HG03469 (cell line): ENCODE results near the gene ZNF669.

Experiments used
- ATAC-seq: cut with Tn5 transposase; IDR thresholded peaks from one replicate; pipeline ENCODE4 v1.9.1; 2021; ENCODE audit warnings: mild to moderate bottlenecking, moderate library complexity, moderate number of reproducible peaks; ENCODE audit not compliant: unreplicated experiment

The ZNF669 gene

GRCh38 chr1:247111700-247112478 is 7.7 kb upstream of the ZNF669 start:
- ATAC-seq = no peak

- ATAC-seq = no peak
Observed at GRCh38 chr1:247111259-247111699, 7.1 kb upstream of the ZNF669 start.

- ATAC-seq = no peak
Observed at GRCh38 chr1:247110627-247111258, 6.6 kb upstream of the ZNF669 start.

GRCh38 chr1:247107694-247108093 is 3.5 kb upstream of the ZNF669 start:
- no peak for ATAC-seq

DNA sequence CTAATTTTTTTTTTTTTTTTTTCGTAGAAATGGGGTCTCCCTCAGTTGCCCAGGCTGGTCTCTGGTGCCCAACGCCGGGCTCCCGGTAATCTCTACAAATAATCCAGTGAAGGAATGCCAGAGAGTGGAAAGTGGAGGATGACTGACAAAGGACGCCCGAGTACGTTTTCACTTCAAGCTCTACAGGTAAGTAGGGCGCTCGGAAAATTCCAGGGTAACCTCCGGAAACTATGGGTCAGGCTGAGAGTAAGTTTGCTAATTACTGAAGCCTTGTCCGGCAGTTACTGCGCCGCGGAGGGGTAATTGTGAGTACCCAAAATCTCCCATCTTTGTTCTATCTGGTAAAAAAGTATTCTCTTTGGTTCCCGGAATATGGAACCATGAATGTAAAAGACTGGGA is 1.8 kb upstream of the ZNF669 start:
- ATAC-seq = no peak

DNA sequence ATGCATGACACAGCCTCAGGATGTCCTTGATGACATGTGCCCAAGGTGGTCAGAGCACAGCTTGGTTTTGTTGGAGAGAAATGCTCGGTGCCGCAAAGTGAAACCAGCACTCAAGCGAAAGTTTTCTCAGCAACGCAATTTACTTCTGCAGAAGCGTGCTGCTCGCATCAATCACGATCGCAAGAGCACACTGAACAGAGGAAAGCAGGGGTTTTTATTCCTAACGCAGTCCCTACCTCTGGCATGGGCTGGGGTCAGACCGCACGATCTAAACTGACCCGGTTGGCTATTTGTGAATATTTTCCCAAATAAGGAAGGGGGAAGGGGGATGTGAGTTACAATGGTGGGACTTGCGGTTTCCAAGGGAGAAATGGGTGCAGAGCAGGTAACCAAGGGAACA is 809 bp upstream of the ZNF669 start:
- ATAC-seq = no peak

DNA sequence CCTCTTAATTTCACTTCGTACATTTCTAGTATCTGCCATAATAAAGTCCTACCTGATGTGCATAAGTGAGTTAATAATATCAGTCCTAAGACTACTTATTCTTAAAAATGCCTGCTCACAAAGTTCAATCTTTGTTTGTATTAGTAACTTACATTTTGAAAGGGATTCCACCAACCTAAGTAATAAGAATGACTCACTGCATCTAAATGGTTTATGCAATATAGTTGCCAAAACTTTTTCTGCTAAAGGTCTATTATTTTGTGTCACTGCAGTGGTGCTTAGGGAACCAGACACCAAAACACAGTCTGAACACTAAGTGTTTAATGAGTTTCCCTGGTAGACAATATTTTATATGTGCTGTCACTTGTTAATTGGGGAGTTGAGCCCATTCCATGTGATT is 1.8 kb downstream of the ZNF669 start:
- ATAC-seq = no peak

- no peak for ATAC-seq
Observed at GRCh38 chr1:247100676-247101279, 3.4 kb downstream of the ZNF669 start.

DNA sequence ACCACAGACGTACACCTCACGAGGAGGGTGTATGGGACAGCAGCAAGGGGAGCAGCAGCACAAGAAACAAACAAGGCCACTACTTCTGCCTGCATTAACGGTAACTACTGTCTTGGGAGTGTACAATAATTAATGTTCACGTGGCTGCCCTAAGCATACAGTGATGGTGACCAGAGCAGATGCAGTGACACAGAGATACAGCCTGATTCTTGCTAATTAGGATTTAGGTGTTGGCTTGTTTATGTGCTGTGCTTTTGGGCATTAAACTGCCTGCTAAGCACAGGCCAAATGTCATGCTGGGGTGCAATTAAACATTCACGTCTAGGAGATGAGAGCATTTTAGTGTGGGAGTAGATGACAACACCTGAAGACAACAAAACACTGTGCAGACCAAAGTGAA is 7.2 kb downstream of the ZNF669 start:
- ATAC-seq = no peak

- ATAC-seq = no peak
Observed at GRCh38 chr1:247096544-247096943, 7.6 kb downstream of the ZNF669 start.

- ATAC-seq = no peak
Observed at GRCh38 chr1:247096112-247096511, 8.0 kb downstream of the ZNF669 start.

DNA sequence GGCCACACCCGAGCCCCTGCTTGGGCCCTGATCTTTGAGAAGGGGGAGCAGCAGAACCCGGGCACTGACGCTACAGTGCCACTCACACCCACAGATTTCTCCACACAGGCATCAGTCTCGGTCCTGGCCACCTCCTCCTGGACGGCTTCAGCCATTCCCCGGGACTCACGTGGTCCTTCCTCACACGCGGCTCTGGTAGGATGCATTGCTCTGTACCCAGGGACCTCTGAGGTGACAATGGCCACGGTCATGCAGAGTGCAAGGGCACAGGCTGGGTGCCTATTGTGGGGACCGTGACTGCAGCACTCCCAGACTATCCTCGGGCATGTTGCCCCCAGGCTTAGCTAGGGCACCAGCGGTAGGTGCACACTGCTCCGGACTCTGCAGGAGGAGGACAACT is 13.7 kb downstream of the ZNF669 start:
- no peak for ATAC-seq

DNA sequence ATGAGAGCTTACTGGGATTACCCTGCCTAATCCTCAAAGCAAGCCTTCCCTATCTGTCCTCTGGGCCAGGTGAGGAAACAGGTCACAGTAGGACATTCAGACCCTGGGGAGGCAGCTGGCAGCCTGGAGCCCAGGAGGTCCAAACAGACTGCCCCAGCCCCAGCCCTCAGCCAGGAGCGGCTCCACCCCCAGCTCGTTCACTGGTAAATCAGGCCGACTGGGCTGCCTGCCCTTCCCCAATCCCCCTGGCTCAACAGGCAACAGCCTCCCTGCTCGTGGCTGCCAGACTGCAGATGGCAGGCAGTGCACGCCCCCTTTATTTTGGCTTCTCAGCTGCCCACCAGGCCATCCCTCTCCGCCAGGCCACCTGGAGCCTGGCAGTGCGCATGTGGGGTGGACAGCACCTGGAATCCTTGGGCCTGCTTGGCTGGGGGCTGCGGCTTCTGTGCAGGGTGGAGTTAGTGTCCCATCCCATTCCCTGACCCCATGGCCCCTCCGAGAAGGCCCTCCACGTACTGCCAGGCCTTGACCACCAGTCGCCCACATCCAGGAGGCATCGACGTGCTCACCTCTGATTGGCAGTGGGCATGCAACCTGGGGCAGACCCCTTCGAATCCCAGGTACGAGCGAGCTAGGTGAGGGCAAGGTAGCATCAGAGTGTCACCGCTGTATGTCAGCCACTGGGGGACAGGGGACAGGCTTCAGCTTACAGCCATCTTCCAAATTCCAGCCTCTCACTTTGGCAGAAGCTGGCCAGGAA is 14.4 kb downstream of the ZNF669 start:
- ATAC-seq = no peak

GRCh38 chr1:247088967-247089366 is 15.2 kb downstream of the ZNF669 start:
- ATAC-seq = no peak

- no peak for ATAC-seq
Observed at GRCh38 chr1:247087256-247087655, 16.9 kb downstream of the ZNF669 start.

- ATAC-seq = no peak
Observed at GRCh38 chr1:247085310-247085709, 18.8 kb downstream of the ZNF669 start.

DNA sequence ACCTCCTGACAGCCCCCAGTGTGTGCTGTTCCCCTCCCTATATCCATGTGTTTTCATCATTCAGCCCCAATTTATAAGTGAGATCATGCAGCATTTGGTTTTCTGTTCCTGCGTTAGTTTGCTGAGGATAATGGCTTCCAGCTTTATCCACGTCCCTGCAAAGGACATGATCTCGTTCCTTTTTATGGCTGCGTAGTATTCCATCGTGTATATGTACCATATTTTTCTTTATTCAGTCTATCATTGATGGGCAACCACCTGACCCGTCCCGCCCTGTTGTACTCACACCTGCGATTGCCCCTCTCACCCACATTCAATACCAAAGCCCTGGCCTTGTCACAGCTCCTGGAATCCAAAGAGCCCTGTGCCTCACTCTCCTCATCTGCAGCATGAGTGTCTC is 19.4 kb downstream of the ZNF669 start:
- ATAC-seq = no peak

- ATAC-seq = no peak
Observed at GRCh38 chr1:247079141-247079874, 24.8 kb downstream of the ZNF669 start.

DNA sequence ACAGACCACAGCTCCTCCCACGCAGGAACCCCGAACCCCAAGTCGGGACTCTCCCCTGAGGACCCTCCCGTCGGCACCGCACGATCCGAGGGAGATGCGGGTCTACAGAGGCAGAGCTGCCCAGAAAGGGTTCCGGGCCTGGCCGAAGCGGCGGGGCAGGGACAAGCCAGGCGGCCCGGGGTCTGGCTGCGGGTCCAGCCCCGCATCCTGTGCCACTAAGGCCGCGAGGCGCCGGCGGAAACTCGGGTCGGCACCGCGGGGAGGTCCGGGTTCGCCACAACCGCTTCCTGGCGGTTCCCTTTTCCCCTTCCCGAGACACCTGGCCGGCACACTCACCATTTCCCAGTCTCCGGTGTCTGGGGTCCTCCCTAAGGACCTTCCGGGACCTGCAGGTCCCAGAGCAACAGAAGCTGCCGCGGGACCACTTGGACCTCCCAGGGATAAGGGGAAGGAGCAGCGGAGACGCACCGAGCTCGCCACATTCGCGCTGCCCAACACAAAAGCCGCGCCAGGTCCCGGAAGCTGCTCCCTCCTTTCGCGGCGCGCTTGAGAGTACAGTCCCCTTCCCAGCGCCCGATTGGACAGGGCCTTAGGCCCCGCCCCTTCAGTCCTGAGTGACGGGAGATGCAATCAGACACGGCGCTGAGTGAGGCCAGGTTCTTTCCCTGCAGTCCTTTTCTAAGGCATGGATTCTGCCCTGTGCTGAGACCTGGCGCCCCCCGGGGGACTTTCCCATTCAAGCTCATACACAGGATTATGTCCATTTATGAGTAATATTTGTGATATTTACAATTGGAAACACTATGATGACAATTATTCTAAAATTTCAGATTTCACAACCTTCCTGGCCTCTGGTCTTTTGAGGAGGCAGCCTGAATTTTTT is 25.7 kb downstream of the ZNF669 start, which contains the start of gene ZNF670:
ZNF670 (minus strand) TSS at position 554 of the 883 bp plus-strand sequence; CDS start at position 339, 215 bp downstream.
- peak; percentile 99 for ATAC-seq

GRCh38 chr1:247077876-247078257 is 26.3 kb downstream of the ZNF669 start:
- ATAC-seq = no peak
